A673 (cell line): Measurements from ENCODE around the gene RASL12.

ENCODE experiments used
- EZH2 ChIP-seq: fragments of 200-600 bp; sonication (generic); IDR thresholded peaks from 2 replicates; pipeline ENCODE4 v1.6.1; 2017; ENCODE audit warnings: borderline replicate concordance, low read depth, mild to moderate bottlenecking, mixed read lengths, antibody characterized with exemption, low read length; ENCODE audit not compliant: poor library complexity, severe bottlenecking
- TF ChIP-seq, protein P1 (sequence below): fragments of 300-800, 200-600 bp; sonication (generic); conservative IDR thresholded peaks from 2 replicates; pipeline ENCODE4 v1.5.1; 2017; ENCODE audit warnings: low read depth, mild to moderate bottlenecking, antibody characterized with exemption, low read length, moderate library complexity, mixed read lengths

DNA sequence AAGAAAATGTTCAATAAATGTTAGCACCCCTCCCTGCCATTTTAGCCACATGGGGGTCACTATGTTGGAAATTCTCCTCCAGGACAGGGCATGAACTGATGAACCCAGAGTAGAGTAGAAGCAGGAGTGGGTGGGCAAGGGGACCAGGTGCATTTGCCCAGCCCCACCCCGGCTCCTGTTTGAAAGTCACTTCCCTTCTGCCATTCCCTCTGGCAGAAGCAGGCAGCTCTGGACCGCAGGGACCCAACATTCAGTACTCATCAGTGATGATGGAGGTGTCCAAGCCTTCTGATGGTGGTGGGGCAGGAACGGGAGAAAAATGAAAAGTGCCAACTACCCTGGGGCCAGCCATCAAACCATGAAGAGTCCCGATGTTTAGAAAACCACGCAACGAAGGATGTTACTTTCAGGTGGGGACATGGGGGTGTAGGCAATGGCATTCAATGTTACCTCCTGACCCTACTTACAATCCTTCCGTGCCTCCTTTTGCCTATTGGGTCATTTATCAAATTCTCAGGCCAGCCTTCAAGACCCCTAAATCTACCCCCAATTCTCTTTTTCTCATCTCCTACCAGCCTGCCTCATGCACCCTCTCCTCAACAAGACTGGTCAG is 30.0 kb upstream of the RASL12 start:
- TF ChIP-seq, protein P1, sequence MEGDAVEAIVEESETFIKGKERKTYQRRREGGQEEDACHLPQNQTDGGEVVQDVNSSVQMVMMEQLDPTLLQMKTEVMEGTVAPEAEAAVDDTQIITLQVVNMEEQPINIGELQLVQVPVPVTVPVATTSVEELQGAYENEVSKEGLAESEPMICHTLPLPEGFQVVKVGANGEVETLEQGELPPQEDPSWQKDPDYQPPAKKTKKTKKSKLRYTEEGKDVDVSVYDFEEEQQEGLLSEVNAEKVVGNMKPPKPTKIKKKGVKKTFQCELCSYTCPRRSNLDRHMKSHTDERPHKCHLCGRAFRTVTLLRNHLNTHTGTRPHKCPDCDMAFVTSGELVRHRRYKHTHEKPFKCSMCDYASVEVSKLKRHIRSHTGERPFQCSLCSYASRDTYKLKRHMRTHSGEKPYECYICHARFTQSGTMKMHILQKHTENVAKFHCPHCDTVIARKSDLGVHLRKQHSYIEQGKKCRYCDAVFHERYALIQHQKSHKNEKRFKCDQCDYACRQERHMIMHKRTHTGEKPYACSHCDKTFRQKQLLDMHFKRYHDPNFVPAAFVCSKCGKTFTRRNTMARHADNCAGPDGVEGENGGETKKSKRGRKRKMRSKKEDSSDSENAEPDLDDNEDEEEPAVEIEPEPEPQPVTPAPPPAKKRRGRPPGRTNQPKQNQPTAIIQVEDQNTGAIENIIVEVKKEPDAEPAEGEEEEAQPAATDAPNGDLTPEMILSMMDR, result no peak
- no peak for TF ChIP-seq EZH2
